ENCODE data around the gene SETD6. TPM values are rescaled to one million over a fixed set of nuclear protein-coding genes. Genes with fewer than 3 reads are reported as not detected.

Gene SETD6
- total and polyA plus RNA-seq, 2 of the 13 experiments (the other 11 are each of a cell fraction or from before 2014, with no cell fraction given) = 24.0 to 25.7 TPM

- FAIRE-seq = no peak
- Histone ChIP-seq H3K9me3 (ENCODE audit: low read length) (no peaks in the 10 kb centered on the region), H3K4me3 (replicated peaks in 1 of 3; ENCODE audit: insufficient read depth in 1 of 3, low read depth in 2 of 3, low read length in 3 of 3) (no peak overlapping the region), H3K79me2 (ENCODE audit: insufficient read depth, low read length) (no peaks in the 10 kb centered on the region), H3K4me2 (ENCODE audit: low read depth, low read length) (no peak overlapping the region), H3K36me3 (replicated peaks in 1 of 2; ENCODE audit: control insufficient read depth in 1 of 2, insufficient read depth in 2 of 2, low read length in 2 of 2) (no peaks in the 10 kb centered on the region), H4K20me1 (ENCODE audit: insufficient read depth, low read length) (no peaks in the 10 kb centered on the region), H3K4me1 (ENCODE audit: insufficient read depth, low read length) (no peaks in the 10 kb centered on the region), H3K9ac (ENCODE audit: insufficient read depth, low read depth, low read length) (no peak overlapping the region), H2AFZ (ENCODE audit: low read length) (no peak overlapping the region), H3K27me3 (ENCODE audit: control insufficient read depth in 1 of 2, insufficient read depth in 2 of 2, low read length in 2 of 2) (peaks cover 1 to 39% of the 10 kb centered on the region in 2 experiments; a peak in 2 of 5 replicates), H3K27ac (ENCODE audit: extremely low read length, insufficient read depth, low read length) (no peak overlapping the region)
- in situ Hi-C loops (cut with HindIII; ENCODE audit: extremely low pct_ligation_motif_present, low pct_unique_long_range_greater_than_20kb) = no loop called here
- no peak for TF ChIP-seq ZNF891 (CRISPR knock-in tag; IDR thresholded peaks at IDR 0.05)
- no peak for TF ChIP-seq HNRNPH1 (optimal IDR thresholded peaks at IDR 0.05; ENCODE audit: low read depth, low read length)
- no peak for TF ChIP-seq MYPOP (CRISPR knock-in tag; IDR thresholded peaks at IDR 0.05)
- no peak for TF ChIP-seq ZNF335 (CRISPR knock-in tag; IDR thresholded peaks at IDR 0.05)
- intact Hi-C loops (cut with micrococcal nuclease; ENCODE audit: unreplicated experiment) = no loop called here
- ChIA-PET CTCF (ENCODE audit: low intra/inter-chr PET ratio, low total read pairs) (no interaction called here), POLR2A (no interaction called here)
- no peak for DNase-seq (ENCODE audit: low spot score)
- no TSS peak for BruUV-seq (replicated peaks)
- WGBS (ENCODE audit: low lambda C conversion rate) = 29% methylated on average over 3 of the region's 3 CpGs
- no peak for ATAC-seq
Observed at GRCh38 chr16:58472827-58473226, 42.5 kb upstream of the SETD6 start.

GRCh38 chr16:58474296-58474695, 41.0 kb upstream of the SETD6 start:
- Histone ChIP-seq H3K4me2 (ENCODE audit: low read depth, low read length) (no peak overlapping the region), H3K9ac (ENCODE audit: insufficient read depth, low read depth, low read length) (no peak overlapping the region), H3K4me3 (replicated peaks in 1 of 3; ENCODE audit: insufficient read depth in 1 of 3, low read depth in 2 of 3, low read length in 3 of 3) (no peak overlapping the region), H2AFZ (ENCODE audit: low read length) (no peak overlapping the region), H3K79me2 (ENCODE audit: insufficient read depth, low read length) (no peaks in the 10 kb centered on the region), H4K20me1 (ENCODE audit: insufficient read depth, low read length) (no peaks in the 10 kb centered on the region), H3K9me3 (ENCODE audit: low read length) (no peaks in the 10 kb centered on the region), H3K4me1 (ENCODE audit: insufficient read depth, low read length) (no peaks in the 10 kb centered on the region), H3K27ac (ENCODE audit: extremely low read length, insufficient read depth, low read length) (no peak overlapping the region), H3K36me3 (replicated peaks in 1 of 2; ENCODE audit: control insufficient read depth in 1 of 2, insufficient read depth in 2 of 2, low read length in 2 of 2) (no peaks in the 10 kb centered on the region), H3K27me3 (ENCODE audit: control insufficient read depth in 1 of 2, insufficient read depth in 2 of 2, low read length in 2 of 2) (peaks cover 1 to 36% of the 10 kb centered on the region in 2 experiments; a peak in 2 of 5 replicates)
- ChIA-PET CTCF (ENCODE audit: low intra/inter-chr PET ratio, low total read pairs) (no interaction called here), POLR2A (no interaction called here)
- TF ChIP-seq CEBPB (IDR thresholded peaks at IDR 0.05; ENCODE audit: borderline replicate concordance, low read depth, low read length) (no peak), TRIM24 (CRISPR knock-in tag; IDR thresholded peaks at IDR 0.05) (no peak), ZNF747 (CRISPR knock-in tag; IDR thresholded peaks at IDR 0.05; ENCODE audit: borderline replicate concordance) (no peak), TBX3 (IDR thresholded peaks at IDR 0.05; ENCODE audit: borderline replicate concordance) (no peak), THAP11 (CRISPR knock-in tag; IDR thresholded peaks at IDR 0.05) (no peak)
- WGBS (ENCODE audit: low lambda C conversion rate) = 33% methylated on average over 10 of the region's 10 CpGs
- FAIRE-seq = no peak
- no peak for ATAC-seq
- no TSS peak for BruUV-seq (replicated peaks)
- intact Hi-C loops (cut with micrococcal nuclease; ENCODE audit: unreplicated experiment) (no loop called here), in situ Hi-C loops (cut with HindIII; ENCODE audit: extremely low pct_ligation_motif_present, low pct_unique_long_range_greater_than_20kb) (no loop called here)
- DNase-seq (ENCODE audit: low spot score) = no peak

Data from HepG2 (cell line).